Neural cell (in vitro differentiated cells): ENCODE data around the gene ENKD1.

Source experiments
- EP300 ChIP-seq: fragments of 450-650 bp; conservative IDR thresholded peaks from 2 replicates; pipeline ENCODE4 v1.6.1; 2014; ENCODE audit warnings: antibody characterized with exemption, mild to moderate bottlenecking, moderate library complexity; ENCODE audit not compliant: poor library complexity, severe bottlenecking
- EZH2 ChIP-seq: fragments of 200-600, 300-800 bp; shearing (Covaris generic), sonication (generic); IDR thresholded peaks from 2 replicates; pipeline ENCODE4 v1.6.1; 2014; ENCODE audit warnings: antibody characterized with exemption, low read length, borderline replicate concordance, mild to moderate bottlenecking; ENCODE audit not compliant: insufficient read depth, poor library complexity, severe bottlenecking
- MXI1 ChIP-seq: fragments of 450-650 bp; conservative IDR thresholded peaks from 2 replicates; pipeline ENCODE4 v1.6.1; 2014; ENCODE audit warnings: antibody characterized with exemption, mild to moderate bottlenecking; ENCODE audit not compliant: poor library complexity, severe bottlenecking
- POLR2AphosphoS5 ChIP-seq: IDR thresholded peaks from 2 replicates; pipeline ENCODE4 v1.6.1; 2012
- TF ChIP-seq, protein P1 (sequence below): fragments of 450-650 bp; IDR thresholded peaks from 2 replicates; pipeline ENCODE4 v1.5.1; 2014; ENCODE audit warnings: antibody characterized with exemption, mild to moderate bottlenecking, moderate library complexity; ENCODE audit not compliant: poor library complexity, severe bottlenecking

DNA sequence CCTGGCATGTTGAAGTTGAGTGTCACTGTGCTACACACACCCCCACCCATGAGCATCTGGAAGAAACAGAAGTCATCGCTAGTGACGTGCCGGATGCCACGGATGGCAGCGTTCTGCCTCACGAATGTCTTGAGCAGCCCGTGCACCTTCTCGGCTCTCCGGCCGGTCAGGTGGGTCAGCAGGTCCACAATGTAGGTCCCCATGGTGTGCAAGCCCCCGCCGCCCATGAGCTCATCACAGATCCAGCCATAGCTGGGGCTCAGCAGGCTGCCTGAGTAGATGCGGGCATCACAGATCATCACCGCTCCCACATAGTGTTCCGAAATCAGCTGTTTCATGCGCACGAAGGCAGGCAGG is 9.0 kb upstream of the ENKD1 start:
- TF ChIP-seq, protein P1, sequence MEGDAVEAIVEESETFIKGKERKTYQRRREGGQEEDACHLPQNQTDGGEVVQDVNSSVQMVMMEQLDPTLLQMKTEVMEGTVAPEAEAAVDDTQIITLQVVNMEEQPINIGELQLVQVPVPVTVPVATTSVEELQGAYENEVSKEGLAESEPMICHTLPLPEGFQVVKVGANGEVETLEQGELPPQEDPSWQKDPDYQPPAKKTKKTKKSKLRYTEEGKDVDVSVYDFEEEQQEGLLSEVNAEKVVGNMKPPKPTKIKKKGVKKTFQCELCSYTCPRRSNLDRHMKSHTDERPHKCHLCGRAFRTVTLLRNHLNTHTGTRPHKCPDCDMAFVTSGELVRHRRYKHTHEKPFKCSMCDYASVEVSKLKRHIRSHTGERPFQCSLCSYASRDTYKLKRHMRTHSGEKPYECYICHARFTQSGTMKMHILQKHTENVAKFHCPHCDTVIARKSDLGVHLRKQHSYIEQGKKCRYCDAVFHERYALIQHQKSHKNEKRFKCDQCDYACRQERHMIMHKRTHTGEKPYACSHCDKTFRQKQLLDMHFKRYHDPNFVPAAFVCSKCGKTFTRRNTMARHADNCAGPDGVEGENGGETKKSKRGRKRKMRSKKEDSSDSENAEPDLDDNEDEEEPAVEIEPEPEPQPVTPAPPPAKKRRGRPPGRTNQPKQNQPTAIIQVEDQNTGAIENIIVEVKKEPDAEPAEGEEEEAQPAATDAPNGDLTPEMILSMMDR, result no peak
- no peak for TF ChIP-seq EZH2
- no peak for TF ChIP-seq MXI1
- no peak for TF ChIP-seq POLR2AphosphoS5
- no peak for TF ChIP-seq EP300
